Measurements from ENCODE around the gene TTC28.
A peak's percentile ranks its signal among the peaks of the same experiment; 100 is the strongest.
"Not testable (repeated sequence)": the region's sequence is repeated elsewhere in the genome, so short reads cannot be mapped to it uniquely, and the experiment has no call there.

TTC28 gene

DNA sequence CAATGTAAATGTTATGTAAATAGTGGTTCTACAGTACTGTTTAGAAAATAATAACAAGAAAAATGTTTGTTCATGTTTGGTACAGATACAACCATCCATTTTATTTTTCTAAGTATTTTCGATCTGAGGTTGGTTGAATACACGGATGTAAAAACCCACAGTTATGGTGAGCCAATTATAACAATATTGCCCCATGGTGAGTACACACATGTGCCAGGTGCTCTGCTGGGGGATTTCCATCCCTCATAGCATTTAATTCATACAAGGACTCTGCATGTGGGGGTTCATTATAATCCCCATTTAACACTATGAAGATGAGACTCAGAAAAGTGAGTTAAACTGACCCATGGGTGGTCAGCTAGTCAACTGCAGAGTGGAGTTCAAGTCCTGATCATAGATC lies 23.3 kb upstream of the TTC28 start:
- DNase-seq (no peak), ATAC-seq (replicated peaks) (peak; percentile 70 to 74)
- Mint-ChIP-seq H3K27me3 (no peaks in the 10 kb centered on the region), H3K27ac (no peak overlapping the region), H3K36me3 (peaks cover 4 to 23% of the 10 kb centered on the region in 2 donors), H3K9me3 (no peaks in the 10 kb centered on the region), H3K4me1 (peaks cover 14 to 36% of the 10 kb centered on the region in 2 donors), H3K4me3 (no peak overlapping the region)

DNA sequence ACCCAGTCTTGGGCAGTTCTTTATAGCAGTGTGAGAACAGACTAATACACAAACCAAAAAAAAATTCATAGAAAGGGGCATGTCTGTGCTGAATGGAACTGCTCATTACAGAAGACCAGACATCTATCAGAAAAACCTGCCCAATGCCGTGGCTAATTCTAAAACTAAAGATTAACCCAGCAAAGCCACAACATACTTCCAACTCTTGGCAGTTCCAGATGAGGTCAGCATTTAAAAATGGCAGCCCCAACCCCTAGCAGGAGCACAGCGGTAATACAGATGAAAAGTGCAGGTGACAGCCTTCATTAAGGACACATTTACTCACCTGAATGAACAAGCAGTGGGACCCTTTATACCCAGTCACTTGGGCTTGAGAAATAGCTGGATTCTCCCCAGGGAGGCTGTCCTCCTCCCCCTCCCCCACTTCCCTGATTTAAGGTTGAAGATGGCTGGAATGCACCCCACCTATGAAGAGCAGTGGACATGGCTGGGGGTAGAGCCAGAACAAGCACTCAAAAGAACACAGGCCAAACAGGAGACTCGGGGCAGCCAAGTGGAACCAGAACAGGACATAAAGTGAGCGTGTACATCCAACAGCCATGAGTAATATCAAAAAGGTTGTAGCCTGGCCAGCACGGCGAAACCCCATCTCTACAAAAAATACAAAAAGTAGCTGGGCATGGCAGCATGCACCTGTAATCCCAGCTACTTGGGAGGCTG lies 13.6 kb upstream of the TTC28 start:
- not testable (repeated sequence) for H3K27ac Mint-ChIP-seq; H3K27me3 Mint-ChIP-seq; DNase-seq; H3K9me3 Mint-ChIP-seq; ATAC-seq (replicated peaks); H3K4me3 Mint-ChIP-seq
- Mint-ChIP-seq H3K4me1 (peaks cover 9 to 15% of the 10 kb centered on the region in 2 donors), H3K36me3 (peaks cover 29 to 30% of the 10 kb centered on the region in 2 donors)

DNA sequence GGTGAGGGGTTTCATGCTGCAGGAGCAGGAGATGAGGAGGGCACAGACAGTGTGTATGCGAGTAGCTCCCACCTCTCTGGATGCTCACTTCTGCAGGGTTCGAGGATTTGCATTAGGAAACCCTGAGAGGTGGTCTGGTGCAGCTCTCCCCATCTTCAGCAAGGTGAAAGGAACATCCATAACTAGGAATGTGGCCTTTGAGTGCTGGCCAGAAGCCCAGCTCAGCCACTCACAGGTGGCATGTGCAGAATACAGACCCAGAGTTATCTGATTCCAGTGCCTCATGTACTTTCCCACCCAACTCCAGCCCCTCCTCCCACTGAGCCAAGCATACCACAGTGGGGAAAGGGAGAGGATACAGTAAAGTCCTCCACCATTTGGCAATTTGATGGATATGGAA lies 10.2 kb upstream of the TTC28 start:
- not testable (repeated sequence) for ATAC-seq (replicated peaks); DNase-seq; H3K4me3 Mint-ChIP-seq; H3K9me3 Mint-ChIP-seq; H3K27me3 Mint-ChIP-seq; H3K27ac Mint-ChIP-seq
- Mint-ChIP-seq H3K4me1 (peaks cover 10 to 22% of the 10 kb centered on the region in 2 donors), H3K36me3 (peaks cover 23 to 30% of the 10 kb centered on the region in 2 donors)

DNA sequence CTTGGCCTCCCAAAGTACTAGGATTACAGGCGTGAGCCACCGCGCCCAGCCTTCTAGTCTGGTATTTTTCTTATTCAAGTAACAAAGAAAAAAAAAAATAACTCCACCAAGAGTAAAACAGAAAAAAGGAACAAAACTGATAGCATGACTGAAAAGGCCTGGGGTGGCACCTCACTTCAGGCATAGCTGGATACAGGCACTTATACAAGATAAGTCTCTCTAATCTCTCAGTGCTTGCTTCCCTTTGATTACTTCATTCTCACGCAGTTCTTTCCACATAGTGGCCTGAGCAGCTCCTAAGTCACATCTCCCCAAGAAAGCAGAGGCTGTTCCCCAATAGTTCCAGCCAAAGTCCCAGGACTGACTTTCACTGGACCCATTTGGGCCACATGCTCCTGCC lies 3.3 kb upstream of the TTC28 start:
- DNase-seq; ATAC-seq (replicated peaks); H3K36me3 Mint-ChIP-seq; H3K9me3 Mint-ChIP-seq; H3K4me3 Mint-ChIP-seq; H3K27ac Mint-ChIP-seq: not testable (repeated sequence)
- Mint-ChIP-seq H3K4me1 (peaks cover 10 to 13% of the 10 kb centered on the region in 2 donors), H3K27me3 (peaks cover 19% of the 10 kb centered on the region in 2 donors)

DNA sequence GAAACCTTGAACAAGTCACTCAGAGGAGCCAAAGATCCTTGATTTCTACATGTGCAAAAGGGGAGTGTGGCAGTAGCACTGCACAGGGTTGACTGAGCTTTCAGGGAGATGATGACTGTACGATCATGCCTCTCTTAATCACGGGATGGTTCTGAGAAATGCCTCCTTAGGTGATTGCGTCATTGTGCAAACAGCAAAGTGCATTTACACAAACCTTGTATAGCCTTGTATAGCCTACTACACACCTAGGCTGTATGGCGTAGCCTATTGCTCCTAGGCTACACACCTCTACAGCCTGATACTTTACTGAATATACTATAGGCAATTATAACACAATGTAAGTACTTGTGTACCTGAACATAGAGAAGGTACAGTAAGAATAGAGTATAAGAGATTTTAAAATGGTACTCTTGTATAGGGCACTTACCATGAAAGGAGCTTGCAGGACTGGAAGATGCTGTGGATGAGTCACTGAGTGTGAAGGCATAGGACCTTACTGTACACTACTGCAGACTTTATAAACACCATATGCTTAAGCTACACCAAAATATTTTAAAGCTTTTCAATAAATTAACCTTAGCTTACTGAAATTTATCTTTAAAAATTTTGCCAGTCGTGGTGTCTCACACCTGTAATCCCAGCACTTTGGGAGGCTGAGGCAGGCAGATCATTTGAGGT lies 1.3 kb upstream of the TTC28 start:
- H3K27me3 Mint-ChIP-seq, result peaks cover 19 to 22% of the 10 kb centered on the region in 2 donors

DNA sequence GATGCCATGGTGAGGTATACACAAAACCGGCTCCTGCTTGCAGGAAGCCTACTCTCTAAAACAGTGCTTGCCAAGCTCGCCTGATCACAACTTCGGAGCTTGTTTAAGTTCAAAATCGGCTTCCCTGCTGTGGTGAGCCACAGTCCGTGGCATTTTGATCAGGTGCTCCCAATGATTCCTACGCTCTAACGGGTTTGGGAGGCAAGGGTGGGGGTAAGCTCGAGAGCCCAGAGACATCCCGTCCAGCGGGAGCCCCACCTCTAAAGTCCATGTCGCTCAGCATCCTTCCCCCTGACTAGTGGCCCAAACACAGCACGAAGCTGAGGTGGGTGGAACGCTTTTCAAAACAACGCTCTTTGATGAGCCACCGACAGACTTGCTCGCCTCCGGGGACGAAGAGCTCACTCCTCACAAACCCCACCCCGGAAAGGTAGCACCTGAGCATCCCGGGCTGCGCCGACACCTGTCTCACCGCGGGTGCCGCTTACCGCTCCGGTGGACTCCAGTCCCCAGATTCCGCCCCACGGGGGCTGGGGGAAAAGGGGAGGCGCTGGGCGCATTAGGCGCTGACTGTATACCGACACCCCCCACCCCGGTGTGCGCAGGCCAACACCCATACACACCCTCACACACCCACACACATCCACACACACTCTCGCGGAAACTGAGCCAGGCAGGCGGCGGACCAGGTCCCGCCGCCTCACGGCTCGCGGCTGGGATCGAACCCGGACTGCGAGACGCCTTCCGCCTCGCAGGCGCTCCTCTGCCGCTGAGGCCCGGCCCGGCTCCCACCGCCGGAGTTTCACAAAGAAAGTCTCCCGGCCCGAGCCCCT lies 646 bp downstream of the TTC28 start:
- H3K27ac Mint-ChIP-seq, result peak overlapping the region; percentile 90
- H3K4me3 Mint-ChIP-seq, result peak overlapping the region; percentile 83 to 90
- peaks cover 33 to 34% of the 10 kb centered on the region in 2 donors for H3K27me3 Mint-ChIP-seq
- H3K4me1 Mint-ChIP-seq, result peaks cover 18 to 23% of the 10 kb centered on the region in 2 donors
- H3K9me3 Mint-ChIP-seq, H3K36me3 Mint-ChIP-seq: not testable (repeated sequence)
- DNase-seq, result peak; percentile 11
- ATAC-seq (replicated peaks), result peak in 1 of 2 donors; percentile 22

More for the DNA sequence above, 1.3 kb upstream of the TTC28 start:
- not testable (repeated sequence) for H3K27ac Mint-ChIP-seq; H3K9me3 Mint-ChIP-seq; H3K4me1 Mint-ChIP-seq; ATAC-seq (replicated peaks); H3K4me3 Mint-ChIP-seq; DNase-seq; H3K36me3 Mint-ChIP-seq

DNA sequence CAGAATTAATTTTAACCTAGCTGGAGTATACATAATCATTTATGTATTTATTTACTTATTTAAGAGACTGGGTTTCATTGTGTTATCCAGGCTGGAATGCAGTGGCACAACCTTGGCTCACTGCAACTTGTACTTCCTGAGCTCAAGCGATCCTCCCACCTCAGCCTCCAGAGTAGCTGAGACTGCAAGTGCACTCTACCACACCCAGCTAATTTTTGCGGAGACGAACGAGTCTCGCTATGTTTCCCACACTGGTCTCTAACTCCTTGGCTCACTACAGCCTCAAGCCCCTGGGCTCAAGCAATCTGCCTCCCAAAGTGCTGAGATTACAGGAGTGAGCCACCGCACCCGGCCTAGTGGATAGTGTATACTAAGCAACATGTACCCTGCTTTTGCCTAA lies 1.5 kb downstream of the TTC28 start:
- not testable (repeated sequence) for H3K36me3 Mint-ChIP-seq; H3K9me3 Mint-ChIP-seq; H3K4me3 Mint-ChIP-seq; ATAC-seq (replicated peaks); DNase-seq; H3K27ac Mint-ChIP-seq
- Mint-ChIP-seq H3K4me1 (peaks cover 21 to 28% of the 10 kb centered on the region in 2 donors), H3K27me3 (peaks cover 39 to 40% of the 10 kb centered on the region in 2 donors)

DNA sequence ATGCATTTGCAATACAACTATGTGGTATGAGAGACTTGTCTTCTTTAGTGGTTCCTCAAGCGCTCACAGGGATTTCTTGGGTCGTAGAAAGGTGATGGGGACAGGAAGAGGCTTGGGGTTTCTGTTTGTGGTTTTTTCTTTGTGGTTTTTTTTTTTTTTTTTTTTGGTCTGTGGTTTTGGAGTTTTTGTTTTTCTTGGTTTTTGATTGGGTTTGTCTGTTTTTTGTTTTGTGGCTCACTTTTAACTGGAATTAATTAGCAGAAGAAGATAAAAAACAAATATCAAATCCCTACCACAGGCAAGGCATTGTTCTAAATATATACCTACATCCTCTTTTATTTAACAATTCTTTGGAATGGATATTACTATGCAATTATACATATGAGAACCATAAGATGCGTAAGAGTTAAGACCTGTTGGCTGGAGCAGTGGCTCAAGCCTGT lies 5.5 kb downstream of the TTC28 start:
- peak; percentile 25 for DNase-seq
- H3K9me3 Mint-ChIP-seq, result peaks cover 0 to 4% of the 10 kb centered on the region in 2 donors
- ATAC-seq (replicated peaks), result peak; percentile 92 to 95
- peak overlapping the region; percentile 98 for H3K27ac Mint-ChIP-seq
- H3K36me3 Mint-ChIP-seq, result peaks cover 3 to 5% of the 10 kb centered on the region in 2 donors
- H3K27me3 Mint-ChIP-seq, result peaks cover 42 to 43% of the 10 kb centered on the region in 2 donors
- peaks cover 16 to 32% of the 10 kb centered on the region in 2 donors for H3K4me1 Mint-ChIP-seq
- H3K4me3 Mint-ChIP-seq, result peak overlapping the region; percentile 77 to 79

DNA sequence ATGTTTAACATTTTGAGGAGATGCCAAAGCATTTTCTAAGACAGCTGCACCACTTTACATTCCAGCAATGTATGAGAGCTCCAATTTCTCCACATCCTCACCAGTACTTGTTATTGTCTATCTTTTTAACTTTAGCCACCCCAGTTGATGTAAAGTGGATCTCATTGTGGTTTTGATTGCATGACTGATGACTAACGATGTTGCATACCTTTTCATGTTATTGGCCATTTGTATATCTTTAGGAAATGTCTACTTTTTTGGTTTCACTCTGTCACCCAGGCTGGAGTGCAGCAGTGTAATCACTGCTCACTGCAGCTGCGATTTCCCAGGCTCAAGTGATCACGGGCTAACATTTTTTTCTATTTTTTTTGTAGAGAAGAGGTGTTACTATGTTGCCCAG lies 8.9 kb downstream of the TTC28 start:
- Mint-ChIP-seq H3K4me1 (peaks cover 12 to 27% of the 10 kb centered on the region in 2 donors), H3K9me3 (peaks cover 0 to 4% of the 10 kb centered on the region in 2 donors), H3K27me3 (peaks cover 27 to 32% of the 10 kb centered on the region in 2 donors), H3K4me3 (no peak overlapping the region), H3K27ac (no peak overlapping the region), H3K36me3 (peaks cover 3 to 5% of the 10 kb centered on the region in 2 donors)
- no peak for DNase-seq
- ATAC-seq (replicated peaks), result no peak

DNA sequence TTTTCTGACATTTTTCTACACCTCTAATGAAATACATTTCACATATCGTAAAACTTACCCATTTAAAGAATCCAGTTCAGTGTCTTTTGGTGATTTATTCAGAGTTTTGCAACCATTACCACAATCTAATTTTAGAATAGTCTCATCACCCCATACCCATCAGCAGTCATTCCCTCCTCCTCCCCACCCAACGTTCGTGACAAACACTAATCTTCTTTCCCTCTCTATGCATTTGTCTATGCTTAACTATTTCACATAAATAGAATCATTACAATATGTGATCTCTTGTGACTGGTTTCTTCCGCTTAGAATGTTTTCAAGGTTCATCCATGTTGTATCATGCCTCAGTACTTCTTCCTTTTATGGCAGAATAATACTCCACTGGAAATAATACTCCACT lies 9.5 kb downstream of the TTC28 start:
- no peak overlapping the region for H3K4me3 Mint-ChIP-seq
- no peak overlapping the region for H3K27ac Mint-ChIP-seq
- ATAC-seq (replicated peaks) (no peak), DNase-seq (no peak)
- peaks cover 23 to 28% of the 10 kb centered on the region in 2 donors for H3K27me3 Mint-ChIP-seq
- H3K4me1 Mint-ChIP-seq, result peaks cover 9 to 23% of the 10 kb centered on the region in 2 donors
- peaks cover 3 to 5% of the 10 kb centered on the region in 2 donors for H3K36me3 Mint-ChIP-seq
- peaks cover 0 to 4% of the 10 kb centered on the region in 2 donors for H3K9me3 Mint-ChIP-seq

DNA sequence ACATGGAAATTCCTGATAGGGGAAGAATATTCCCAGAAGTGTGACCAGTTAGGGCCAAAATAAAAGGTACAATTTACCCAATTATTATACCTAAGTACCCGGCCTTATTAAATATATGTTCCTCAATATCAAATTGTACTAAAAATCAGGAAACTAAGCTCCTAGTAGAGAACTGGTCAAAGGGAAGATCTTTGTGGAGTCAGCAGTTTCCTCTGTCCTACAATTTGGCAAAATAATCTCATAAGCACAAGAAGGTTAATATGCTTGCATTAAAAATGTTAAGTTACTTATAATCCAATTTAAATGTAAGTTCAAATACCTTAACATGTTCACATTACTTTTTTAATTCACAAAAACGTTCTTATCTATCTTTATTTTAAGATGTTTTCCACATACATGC lies 10.3 kb downstream of the TTC28 start:
- H3K4me3 Mint-ChIP-seq, result no peak overlapping the region
- H3K36me3 Mint-ChIP-seq, result peaks cover 3 to 5% of the 10 kb centered on the region in 2 donors

DNA sequence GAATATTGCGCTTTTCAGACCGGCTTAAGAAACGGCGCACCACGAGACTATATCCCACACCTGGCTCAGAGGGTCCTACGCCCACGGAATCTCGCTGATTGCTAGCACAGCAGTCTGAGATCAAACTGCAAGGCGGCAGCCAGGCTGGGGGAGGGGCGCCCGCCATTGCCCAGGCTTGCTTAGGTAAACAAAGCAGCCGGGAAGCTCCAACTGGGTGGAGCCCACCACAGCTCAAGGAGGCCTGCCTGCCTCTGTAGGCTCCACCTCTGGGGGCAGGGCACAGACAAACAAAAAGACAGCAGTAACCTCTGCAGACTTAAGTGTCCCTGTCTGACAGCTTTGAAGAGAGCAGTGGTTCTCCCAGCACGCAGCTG lies 16.1 kb downstream of the TTC28 start:
- H3K27ac Mint-ChIP-seq; H3K9me3 Mint-ChIP-seq; DNase-seq; H3K4me3 Mint-ChIP-seq; H3K4me1 Mint-ChIP-seq; ATAC-seq (replicated peaks); H3K36me3 Mint-ChIP-seq; H3K27me3 Mint-ChIP-seq: not testable (repeated sequence)

More for the DNA sequence above, 10.3 kb downstream of the TTC28 start:
- no peak for DNase-seq
- Mint-ChIP-seq H3K27me3 (peaks cover 19 to 22% of the 10 kb centered on the region in 2 donors), H3K4me1 (peaks cover 5 to 15% of the 10 kb centered on the region in 2 donors), H3K27ac (no peak overlapping the region), H3K9me3 (peaks cover 0 to 4% of the 10 kb centered on the region in 2 donors)
- no peak for ATAC-seq (replicated peaks)

DNA sequence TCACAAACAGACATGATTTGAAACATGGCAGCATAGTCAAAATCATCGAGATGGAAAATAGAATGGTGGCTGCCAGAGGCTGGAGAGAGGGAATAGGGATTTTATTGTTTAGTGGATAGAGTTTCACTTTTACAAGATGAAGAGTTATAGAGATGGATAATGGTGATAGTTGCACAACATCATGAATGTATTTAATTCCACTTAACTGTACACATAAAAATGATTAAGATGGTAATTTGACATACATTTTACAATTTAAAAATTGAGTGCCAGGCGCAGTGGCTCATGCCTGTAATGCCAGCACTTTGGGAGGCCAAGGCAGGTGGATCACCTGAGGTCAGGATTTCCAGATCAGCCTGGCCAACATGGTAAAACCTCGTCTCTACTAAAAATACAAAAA lies 21.2 kb downstream of the TTC28 start:
- no peak for DNase-seq
- no peak for ATAC-seq (replicated peaks)
- Mint-ChIP-seq H3K27ac (no peak overlapping the region), H3K27me3 (peaks cover 19 to 26% of the 10 kb centered on the region in 2 donors), H3K36me3 (peaks cover 0 to 2% of the 10 kb centered on the region in 2 donors), H3K9me3 (no peaks in the 10 kb centered on the region), H3K4me3 (no peak overlapping the region), H3K4me1 (no peaks in the 10 kb centered on the region)

DNA sequence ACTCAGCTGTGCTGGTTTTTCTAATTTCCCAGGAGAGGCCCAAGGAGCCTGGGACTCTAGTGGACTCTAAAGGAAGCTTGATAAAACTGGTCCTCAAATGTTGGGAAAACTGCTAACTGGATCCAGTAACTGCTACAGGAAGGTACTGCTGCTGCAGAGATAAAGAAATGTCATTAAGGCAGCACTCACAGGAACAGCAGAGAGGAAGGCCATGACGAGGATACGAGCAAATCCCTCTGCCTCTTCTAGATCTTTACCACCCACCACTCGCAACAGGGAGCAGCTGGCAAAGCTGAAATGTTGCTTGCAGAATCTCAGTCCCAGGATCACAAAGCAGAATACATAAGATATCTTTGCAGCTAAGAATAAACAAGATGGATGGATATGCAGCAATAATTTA lies 23.5 kb downstream of the TTC28 start:
- H3K36me3 Mint-ChIP-seq, result peaks cover 0 to 5% of the 10 kb centered on the region in 2 donors
- peaks cover 16 to 36% of the 10 kb centered on the region in 2 donors for H3K27me3 Mint-ChIP-seq

More for the DNA sequence above, 23.5 kb downstream of the TTC28 start:
- no peak overlapping the region for H3K27ac Mint-ChIP-seq
- DNase-seq, result no peak
- no peak overlapping the region for H3K4me3 Mint-ChIP-seq
- H3K4me1 Mint-ChIP-seq, result no peaks in the 10 kb centered on the region
- peaks cover 0 to 5% of the 10 kb centered on the region in 2 donors for H3K9me3 Mint-ChIP-seq
- ATAC-seq (replicated peaks), result no peak

Measured in stimulated activated naive B cell treated with anti-CD40 and anti-IgM and Interleukin-4, amounts not matched to agents 10 μg/mL and 1 μg/mL and 100 μg/mL, for 72 hours (primary cell).